Measurements from ENCODE around the gene RPLP1.

Gene RPLP1

GRCh38 chr15:69468241-69469121, 15.9 kb downstream of the RPLP1 start:
- H3K36me3 Mint-ChIP-seq (ENCODE audit: low read depth) = no peaks in the 10 kb centered on the region
- DNase-seq = peak; percentile 84
- H3K27me3 Mint-ChIP-seq = no peaks in the 10 kb centered on the region
- H3K4me3 Mint-ChIP-seq = peak overlapping the region; percentile 56
- peak overlapping the region; percentile 87 for H3K27ac Mint-ChIP-seq
- peaks cover 37% of the 10 kb centered on the region for H3K4me1 Mint-ChIP-seq (ENCODE audit: low read depth)
- H3K9me3 Mint-ChIP-seq = no peaks in the 10 kb centered on the region

GRCh38 chr15:69469467-69470201, 17.0 kb downstream of the RPLP1 start:
- Mint-ChIP-seq H3K27me3 (no peaks in the 10 kb centered on the region), H3K4me3 (peak overlapping the region; percentile 56), H3K4me1 (ENCODE audit: low read depth) (peaks cover 34% of the 10 kb centered on the region), H3K9me3 (no peaks in the 10 kb centered on the region), H3K36me3 (ENCODE audit: low read depth) (no peaks in the 10 kb centered on the region), H3K27ac (no peak overlapping the region)
- DNase-seq = no peak

GRCh38 chr15:69472046-69472445, 19.4 kb downstream of the RPLP1 start:
- no peak for DNase-seq
- Mint-ChIP-seq H3K9me3 (no peaks in the 10 kb centered on the region), H3K27ac (no peak overlapping the region)

GRCh38 chr15:69472562-69472961, 19.9 kb downstream of the RPLP1 start:
- DNase-seq = no peak
- Mint-ChIP-seq H3K27ac (no peak overlapping the region), H3K9me3 (no peaks in the 10 kb centered on the region), H3K27me3 (peaks cover 5% of the 10 kb centered on the region), H3K4me1 (ENCODE audit: low read depth) (peaks cover 24% of the 10 kb centered on the region), H3K4me3 (no peak overlapping the region), H3K36me3 (ENCODE audit: low read depth) (no peaks in the 10 kb centered on the region)

More at GRCh38 chr15:69472046-69472445, 19.4 kb downstream of the RPLP1 start:
- H3K4me3 Mint-ChIP-seq = no peak overlapping the region
- no peaks in the 10 kb centered on the region for H3K36me3 Mint-ChIP-seq (ENCODE audit: low read depth)
- H3K4me1 Mint-ChIP-seq (ENCODE audit: low read depth) = peaks cover 27% of the 10 kb centered on the region
- peaks cover 5% of the 10 kb centered on the region for H3K27me3 Mint-ChIP-seq

- Mint-ChIP-seq H3K4me3 (no peak overlapping the region), H3K4me1 (ENCODE audit: low read depth) (peaks cover 10% of the 10 kb centered on the region), H3K27ac (no peak overlapping the region), H3K36me3 (ENCODE audit: low read depth) (no peaks in the 10 kb centered on the region), H3K9me3 (no peaks in the 10 kb centered on the region), H3K27me3 (peaks cover 6% of the 10 kb centered on the region)
- no peak for DNase-seq
These were observed 21.7 kb downstream of the RPLP1 start for GRCh38 chr15:69474291-69474690.

GRCh38 chr15:69474846-69475455, 22.3 kb downstream of the RPLP1 start:
- Mint-ChIP-seq H3K36me3 (ENCODE audit: low read depth) (no peaks in the 10 kb centered on the region), H3K27me3 (peaks cover 10% of the 10 kb centered on the region), H3K4me3 (no peak overlapping the region), H3K27ac (no peak overlapping the region), H3K4me1 (ENCODE audit: low read depth) (peaks cover 3% of the 10 kb centered on the region), H3K9me3 (peaks cover 3% of the 10 kb centered on the region)
- DNase-seq = no peak

- H3K27me3 Mint-ChIP-seq = peaks cover 10% of the 10 kb centered on the region
- peaks cover 7% of the 10 kb centered on the region for H3K4me1 Mint-ChIP-seq (ENCODE audit: low read depth)
- no peak overlapping the region for H3K27ac Mint-ChIP-seq
These were observed 23.2 kb downstream of the RPLP1 start for GRCh38 chr15:69475769-69476358.

GRCh38 chr15:69476704-69477473, 24.3 kb downstream of the RPLP1 start:
- Mint-ChIP-seq H3K27ac (no peak overlapping the region), H3K27me3 (peaks cover 10% of the 10 kb centered on the region)

More at GRCh38 chr15:69475769-69476358, 23.2 kb downstream of the RPLP1 start:
- Mint-ChIP-seq H3K36me3 (ENCODE audit: low read depth) (no peaks in the 10 kb centered on the region), H3K4me3 (no peak overlapping the region), H3K9me3 (peaks cover 3% of the 10 kb centered on the region)
- DNase-seq = peak; percentile 84

GRCh38 chr15:69478259-69478781, 25.7 kb downstream of the RPLP1 start:
- peak; percentile 75 for DNase-seq
- H3K4me1 Mint-ChIP-seq (ENCODE audit: low read depth) = peaks cover 10% of the 10 kb centered on the region
- H3K27ac Mint-ChIP-seq = no peak overlapping the region
- peaks cover 3% of the 10 kb centered on the region for H3K9me3 Mint-ChIP-seq
- H3K4me3 Mint-ChIP-seq = no peak overlapping the region
- H3K36me3 Mint-ChIP-seq (ENCODE audit: low read depth) = no peaks in the 10 kb centered on the region
- peaks cover 10% of the 10 kb centered on the region for H3K27me3 Mint-ChIP-seq

More at GRCh38 chr15:69476704-69477473, 24.3 kb downstream of the RPLP1 start:
- H3K4me3 Mint-ChIP-seq = no peak overlapping the region
- peaks cover 10% of the 10 kb centered on the region for H3K4me1 Mint-ChIP-seq (ENCODE audit: low read depth)
- no peak for DNase-seq
- no peaks in the 10 kb centered on the region for H3K36me3 Mint-ChIP-seq (ENCODE audit: low read depth)
- peaks cover 3% of the 10 kb centered on the region for H3K9me3 Mint-ChIP-seq

GRCh38 chr15:69479081-69479480, 26.5 kb downstream of the RPLP1 start:
- DNase-seq = no peak
- H3K27me3 Mint-ChIP-seq = peaks cover 10% of the 10 kb centered on the region
- H3K27ac Mint-ChIP-seq = no peak overlapping the region
- H3K9me3 Mint-ChIP-seq = peaks cover 3% of the 10 kb centered on the region
- H3K4me1 Mint-ChIP-seq (ENCODE audit: low read depth) = peaks cover 10% of the 10 kb centered on the region
- no peaks in the 10 kb centered on the region for H3K36me3 Mint-ChIP-seq (ENCODE audit: low read depth)
- no peak overlapping the region for H3K4me3 Mint-ChIP-seq

- H3K36me3 Mint-ChIP-seq (ENCODE audit: low read depth) = no peaks in the 10 kb centered on the region
- no peak for DNase-seq
- H3K27ac Mint-ChIP-seq = no peak overlapping the region
- peaks cover 10% of the 10 kb centered on the region for H3K27me3 Mint-ChIP-seq
- H3K4me1 Mint-ChIP-seq (ENCODE audit: low read depth) = peaks cover 10% of the 10 kb centered on the region
- no peak overlapping the region for H3K4me3 Mint-ChIP-seq
- peaks cover 3% of the 10 kb centered on the region for H3K9me3 Mint-ChIP-seq
These were observed 27.4 kb downstream of the RPLP1 start for GRCh38 chr15:69479971-69480370.

- Mint-ChIP-seq H3K36me3 (ENCODE audit: low read depth) (no peaks in the 10 kb centered on the region), H3K9me3 (peaks cover 5% of the 10 kb centered on the region), H3K4me3 (no peak overlapping the region), H3K4me1 (ENCODE audit: low read depth) (peaks cover 10% of the 10 kb centered on the region), H3K27me3 (peaks cover 10% of the 10 kb centered on the region), H3K27ac (no peak overlapping the region)
- DNase-seq = no peak
These were observed 28.3 kb downstream of the RPLP1 start for GRCh38 chr15:69480932-69481331.

GRCh38 chr15:69482686-69483256, 30.2 kb downstream of the RPLP1 start:
- Mint-ChIP-seq H3K4me1 (ENCODE audit: low read depth) (peaks cover 10% of the 10 kb centered on the region), H3K36me3 (ENCODE audit: low read depth) (no peaks in the 10 kb centered on the region), H3K4me3 (no peak overlapping the region), H3K9me3 (peaks cover 5% of the 10 kb centered on the region), H3K27ac (no peak overlapping the region), H3K27me3 (peaks cover 5% of the 10 kb centered on the region)
- no peak for DNase-seq
